Osteocyte (in vitro differentiated cells): Measurements from ENCODE around the gene DALRD3. TPM values are rescaled to one million over a fixed set of nuclear protein-coding genes. Genes with fewer than 3 reads are reported as not detected.

ENCODE experiments used
- DNase-seq: peaks from one replicate; pipeline ENCODE4 v3.0.0; 2021; ENCODE audit warnings: mixed read lengths; ENCODE audit not compliant: unreplicated experiment; ENCODE audit errors: extremely low spot score
- H3K27ac Mint-ChIP-seq: one replicate; pipeline ENCODE4 v1.8.0; 2021; ENCODE audit warnings: mild to moderate bottlenecking, mixed read lengths; ENCODE audit not compliant: unreplicated experiment
- H3K27me3 Mint-ChIP-seq: one replicate; pipeline ENCODE4 v1.8.0; 2021; ENCODE audit warnings: mixed read lengths; ENCODE audit not compliant: unreplicated experiment
- H3K36me3 Mint-ChIP-seq: one replicate; pipeline ENCODE4 v1.8.0; 2021; ENCODE audit warnings: mixed read lengths; ENCODE audit not compliant: unreplicated experiment
- H3K4me1 Mint-ChIP-seq: one replicate; pipeline ENCODE4 v1.8.0; 2021; ENCODE audit warnings: mixed read lengths; ENCODE audit not compliant: unreplicated experiment
- H3K4me3 Mint-ChIP-seq: one replicate; pipeline ENCODE4 v1.8.0; 2021; ENCODE audit warnings: mild to moderate bottlenecking, moderate library complexity, mixed read lengths; ENCODE audit not compliant: unreplicated experiment
- H3K9me3 Mint-ChIP-seq: one replicate; pipeline ENCODE4 v1.8.0; 2021; ENCODE audit warnings: mixed read lengths; ENCODE audit not compliant: unreplicated experiment
- total RNA-seq: library from RNA; stranded (reverse); gene quantifications from 2 replicates; pipeline ENCODE4 v1.2.1, GENCODE V29; 2021
- TF ChIP-seq, protein P1 (sequence below): fragments of 200-600 bp; sonication (generic); IDR thresholded peaks from 2 replicates; pipeline ENCODE4 v1.5.0; 2021; ENCODE audit warnings: antibody characterized with exemption, mild to moderate bottlenecking, moderate library complexity

DALRD3 gene
- total RNA-seq, 1 donor from 2014 or later: 22.8 TPM

- no peaks in the 10 kb centered on the region for H3K27me3 Mint-ChIP-seq
- H3K36me3 Mint-ChIP-seq: peaks cover 2% of the 10 kb centered on the region
- no peaks in the 10 kb centered on the region for H3K9me3 Mint-ChIP-seq
- TF ChIP-seq, protein P1, sequence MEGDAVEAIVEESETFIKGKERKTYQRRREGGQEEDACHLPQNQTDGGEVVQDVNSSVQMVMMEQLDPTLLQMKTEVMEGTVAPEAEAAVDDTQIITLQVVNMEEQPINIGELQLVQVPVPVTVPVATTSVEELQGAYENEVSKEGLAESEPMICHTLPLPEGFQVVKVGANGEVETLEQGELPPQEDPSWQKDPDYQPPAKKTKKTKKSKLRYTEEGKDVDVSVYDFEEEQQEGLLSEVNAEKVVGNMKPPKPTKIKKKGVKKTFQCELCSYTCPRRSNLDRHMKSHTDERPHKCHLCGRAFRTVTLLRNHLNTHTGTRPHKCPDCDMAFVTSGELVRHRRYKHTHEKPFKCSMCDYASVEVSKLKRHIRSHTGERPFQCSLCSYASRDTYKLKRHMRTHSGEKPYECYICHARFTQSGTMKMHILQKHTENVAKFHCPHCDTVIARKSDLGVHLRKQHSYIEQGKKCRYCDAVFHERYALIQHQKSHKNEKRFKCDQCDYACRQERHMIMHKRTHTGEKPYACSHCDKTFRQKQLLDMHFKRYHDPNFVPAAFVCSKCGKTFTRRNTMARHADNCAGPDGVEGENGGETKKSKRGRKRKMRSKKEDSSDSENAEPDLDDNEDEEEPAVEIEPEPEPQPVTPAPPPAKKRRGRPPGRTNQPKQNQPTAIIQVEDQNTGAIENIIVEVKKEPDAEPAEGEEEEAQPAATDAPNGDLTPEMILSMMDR: no peak
- DNase-seq: no peak
- no peak overlapping the region for H3K27ac Mint-ChIP-seq
- H3K4me3 Mint-ChIP-seq: no peak overlapping the region
- peaks cover 29% of the 10 kb centered on the region for H3K4me1 Mint-ChIP-seq
Observed at GRCh38 chr3:49004352-49005302, 13.8 kb downstream of the DALRD3 start.

DNA sequence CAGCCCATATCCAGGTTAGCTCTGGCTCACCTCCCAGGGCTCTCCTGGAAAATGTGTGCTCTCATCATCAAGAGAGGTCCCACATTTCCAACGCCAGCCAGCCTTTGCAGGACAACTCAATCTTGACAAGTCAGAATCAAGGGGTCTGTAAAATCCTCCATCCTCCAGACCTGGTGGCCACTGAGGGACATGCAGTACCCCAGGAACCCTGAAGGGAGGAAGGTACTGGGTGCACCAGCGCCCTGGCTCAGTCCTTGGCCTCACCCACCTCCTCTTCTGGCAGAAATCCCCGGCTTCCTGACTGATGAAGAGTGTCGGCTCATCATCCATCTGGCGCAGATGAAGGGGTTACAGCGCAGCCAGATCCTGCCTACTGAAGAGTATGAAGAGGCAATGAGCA lies 17.2 kb downstream of the DALRD3 start:
- Mint-ChIP-seq H3K4me3 (no peak overlapping the region), H3K27ac (no peak overlapping the region), H3K36me3 (peaks cover 8% of the 10 kb centered on the region), H3K9me3 (no peaks in the 10 kb centered on the region), H3K27me3 (no peaks in the 10 kb centered on the region), H3K4me1 (peaks cover 2% of the 10 kb centered on the region)
- TF ChIP-seq, protein P1: no peak
- DNase-seq: no peak

DNA sequence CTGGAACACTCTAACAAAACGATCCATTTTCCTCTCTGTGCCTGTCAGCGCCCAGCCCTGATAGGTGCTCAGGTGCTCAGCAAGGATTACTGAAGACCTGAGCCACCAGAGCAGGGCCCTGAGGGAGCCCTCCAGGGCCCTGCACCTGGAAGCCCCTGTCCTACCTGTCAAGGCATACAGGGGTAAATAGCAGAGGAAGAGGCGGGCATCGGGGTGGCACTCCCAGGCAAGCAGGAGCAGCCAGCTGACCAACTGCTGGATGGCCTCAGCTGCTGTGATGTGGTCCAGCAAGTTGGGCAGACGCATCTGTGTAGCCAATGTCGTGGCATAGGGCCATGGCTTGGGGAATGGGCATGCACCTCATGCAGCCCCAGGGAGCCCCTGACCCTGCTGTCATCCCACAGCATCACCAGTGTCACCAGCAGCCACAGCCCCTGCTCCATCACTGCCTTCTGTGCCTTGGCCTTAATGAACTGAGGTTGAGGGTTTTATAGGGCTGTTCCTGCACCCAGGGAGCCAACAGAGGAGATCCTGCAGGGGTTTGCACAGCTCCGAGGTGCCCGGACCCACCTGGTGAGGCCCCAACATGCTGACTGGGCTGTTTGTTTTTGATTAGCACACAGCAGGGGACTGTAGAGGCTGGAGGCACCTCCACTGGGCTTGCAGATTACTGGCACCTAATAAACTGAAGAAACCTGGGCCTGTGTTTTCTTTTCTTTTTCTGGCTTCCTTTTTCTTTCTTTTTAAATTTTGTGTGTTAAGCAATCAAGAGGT lies 19.1 kb downstream of the DALRD3 start:
- no peak overlapping the region for H3K4me3 Mint-ChIP-seq
- peaks cover 6% of the 10 kb centered on the region for H3K4me1 Mint-ChIP-seq
- H3K36me3 Mint-ChIP-seq: peaks cover 16% of the 10 kb centered on the region
- no peaks in the 10 kb centered on the region for H3K9me3 Mint-ChIP-seq
- TF ChIP-seq, protein P1: no peak
- no peaks in the 10 kb centered on the region for H3K27me3 Mint-ChIP-seq
- no peak for DNase-seq
- H3K27ac Mint-ChIP-seq: no peak overlapping the region

DNA sequence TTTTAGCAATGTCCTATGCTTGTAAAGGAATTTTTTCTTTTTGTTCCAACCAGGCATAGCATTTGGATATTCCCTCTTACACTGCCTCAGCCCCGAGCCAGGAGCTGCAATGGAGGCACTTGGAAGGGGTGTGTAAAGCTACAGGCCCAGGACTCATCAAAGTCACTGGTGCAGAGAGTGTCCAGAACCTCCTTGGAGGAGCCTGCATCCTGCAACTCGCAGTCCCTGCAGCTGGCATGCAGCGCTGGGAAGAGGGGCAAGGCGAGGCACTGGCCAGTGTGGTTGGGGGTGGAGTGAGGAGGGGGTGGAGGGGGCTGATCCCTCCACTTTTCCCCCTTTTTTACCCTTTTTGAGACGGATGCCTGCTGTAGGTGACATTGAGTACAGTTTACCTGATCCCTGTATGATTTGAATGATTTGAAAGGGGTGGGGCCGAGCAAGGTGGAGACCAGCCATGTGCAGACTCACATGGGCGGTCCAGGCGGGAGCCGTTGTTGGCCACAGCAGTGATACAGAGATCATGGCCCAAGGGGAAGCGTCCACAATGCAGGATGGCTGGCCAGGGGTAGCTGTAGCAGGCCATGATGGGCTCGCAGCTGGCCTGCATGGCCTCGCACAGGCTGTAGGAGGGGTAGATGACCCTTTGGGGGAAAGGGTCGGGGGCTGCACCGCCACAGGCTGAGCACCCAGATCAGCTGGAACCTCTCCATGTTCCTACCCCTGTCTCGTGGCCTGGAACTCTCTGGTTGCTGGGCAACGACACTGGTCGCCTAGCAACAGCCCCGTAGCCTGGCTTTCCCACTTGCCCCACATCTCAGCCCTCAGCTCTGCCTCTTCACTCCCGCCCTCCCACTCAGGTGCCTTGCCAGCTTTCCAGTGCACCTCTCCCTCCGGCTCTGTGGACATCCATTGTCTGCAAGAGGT lies 20.4 kb downstream of the DALRD3 start:
- H3K36me3 Mint-ChIP-seq: peaks cover 16% of the 10 kb centered on the region
- no peak overlapping the region for H3K4me3 Mint-ChIP-seq
- H3K27ac Mint-ChIP-seq: no peak overlapping the region
- H3K27me3 Mint-ChIP-seq: no peaks in the 10 kb centered on the region
- TF ChIP-seq, protein P1: no peak
- DNase-seq: no peak
- no peaks in the 10 kb centered on the region for H3K9me3 Mint-ChIP-seq
- peaks cover 6% of the 10 kb centered on the region for H3K4me1 Mint-ChIP-seq
